Activated CD4-positive, alpha-beta memory T cell treated with anti-CD3 and anti-CD28 coated beads for 36 hours (primary cell): ENCODE results near the gene KRTAP4-7. TPM values are rescaled to one million over a fixed set of nuclear protein-coding genes. Genes with fewer than 3 reads are reported as not detected.
"Not testable (repeated sequence)": the region's sequence is repeated elsewhere in the genome, so short reads cannot be mapped to it uniquely, and the experiment has no call there.

Source experiments
- CTCF ChIA-PET: fragments of 350-600 bp; sonication (Branson Sonifier 250); formaldehyde crosslinking; loops from one replicate; lab custom pipeline; 2021; ENCODE audit warnings: antibody characterized with exemption, inconsistent platforms; lab: Charles Lee
- POLR2A ChIA-PET: fragments of 350-600 bp; sonication (Branson Sonifier 250); formaldehyde crosslinking; loops from one replicate; lab custom pipeline; 2021; ENCODE audit warnings: antibody characterized with exemption; lab: Charles Lee
- DNase-seq: peaks from one replicate; pipeline ENCODE4 v3.0.0-alpha.2; 2020
- H3K27ac Mint-ChIP-seq: one replicate; pipeline ENCODE4 v1.8.0; 2021; ENCODE audit warnings: mixed read lengths
- H3K27me3 Mint-ChIP-seq: one replicate; pipeline ENCODE4 v1.8.0; 2021; ENCODE audit warnings: mixed read lengths
- H3K36me3 Mint-ChIP-seq: one replicate; pipeline ENCODE4 v1.8.0; 2021; ENCODE audit warnings: mixed read lengths
- H3K4me1 Mint-ChIP-seq: one replicate; pipeline ENCODE4 v1.8.0; 2021; ENCODE audit warnings: low read depth, mixed read lengths
- H3K4me3 Mint-ChIP-seq: one replicate; pipeline ENCODE4 v1.8.0; 2021; ENCODE audit warnings: mild to moderate bottlenecking, mixed read lengths
- H3K9me3 Mint-ChIP-seq: one replicate; pipeline ENCODE4 v1.8.0; 2021; ENCODE audit warnings: mixed read lengths
- intact Hi-C: fragments of 100-400 bp; cut with micrococcal nuclease; formaldehyde crosslinking; loops from one replicate; pipeline ENCODE4 v1.15.1; 2023
- total RNA-seq, 2 experiments: library from RNA; stranded (reverse); gene quantifications; one replicate each; pipeline ENCODE4 v1.2.3, GENCODE V29; 2021

Gene KRTAP4-7
- total RNA-seq, 2 experiments from 2014 or later: not detected

GRCh38 chr17:41055130-41055529, 28.8 kb upstream of the KRTAP4-7 start, which contains the start of gene KRTAP2-2:
Gene KRTAP2-2 (minus strand): TSS chr17:41055230. CDS start chr17:41055211, 19 bp downstream.
- H3K27ac Mint-ChIP-seq, H3K9me3 Mint-ChIP-seq, CTCF ChIA-PET, H3K4me1 Mint-ChIP-seq, H3K4me3 Mint-ChIP-seq, DNase-seq, POLR2A ChIA-PET, H3K36me3 Mint-ChIP-seq, intact Hi-C loops: not testable (repeated sequence)
- peaks cover 20% of the 10 kb centered on the region for H3K27me3 Mint-ChIP-seq

GRCh38 chr17:41057547-41057946, 26.4 kb upstream of the KRTAP4-7 start:
- DNase-seq: no peak
- no peaks in the 10 kb centered on the region for H3K4me1 Mint-ChIP-seq
- ChIA-PET POLR2A (no interaction called here), CTCF (no interaction called here)
- H3K27ac Mint-ChIP-seq: no peak overlapping the region
- H3K4me3 Mint-ChIP-seq: no peak overlapping the region
- H3K36me3 Mint-ChIP-seq: no peaks in the 10 kb centered on the region
- peaks cover 25% of the 10 kb centered on the region for H3K27me3 Mint-ChIP-seq
- intact Hi-C loops: no loop called here
- H3K9me3 Mint-ChIP-seq: peaks cover 4% of the 10 kb centered on the region

- CTCF ChIA-PET: interaction anchor here (1.4 kb wide), 1 partner anchor 590 kb away, joined by 3 read pairs; no protein-coding TSS in a partner anchor
- Mint-ChIP-seq H3K27ac (no peak overlapping the region), H3K4me3 (no peak overlapping the region), H3K9me3 (peaks cover 4% of the 10 kb centered on the region), H3K36me3 (no peaks in the 10 kb centered on the region), H3K4me1 (no peaks in the 10 kb centered on the region), H3K27me3 (peaks cover 25% of the 10 kb centered on the region)
- intact Hi-C loops: no loop called here
- DNase-seq: no peak
- POLR2A ChIA-PET: no interaction called here
Observed at GRCh38 chr17:41058741-41059140, 25.2 kb upstream of the KRTAP4-7 start.

GRCh38 chr17:41059276-41060051, 24.5 kb upstream of the KRTAP4-7 start:
- POLR2A ChIA-PET, H3K9me3 Mint-ChIP-seq, DNase-seq, H3K4me3 Mint-ChIP-seq, H3K4me1 Mint-ChIP-seq, H3K27ac Mint-ChIP-seq, H3K36me3 Mint-ChIP-seq, intact Hi-C loops: not testable (repeated sequence)
- H3K27me3 Mint-ChIP-seq: peaks cover 25% of the 10 kb centered on the region
- CTCF ChIA-PET: interaction anchor here (1.4 kb wide), 1 partner anchor 589 kb away, joined by 3 read pairs; no protein-coding TSS in a partner anchor

GRCh38 chr17:41060052-41060604, 23.8 kb upstream of the KRTAP4-7 start, which contains the start of gene KRTAP2-3:
Gene KRTAP2-3 (minus strand): TSS chr17:41060114. CDS start chr17:41060050, 64 bp downstream.
- no peak for DNase-seq
- ChIA-PET POLR2A (no interaction called here), CTCF (no interaction called here)
- H3K9me3 Mint-ChIP-seq: peaks cover 4% of the 10 kb centered on the region
- no peak within 1 kb of the TSS for H3K27ac Mint-ChIP-seq
- peaks cover 24% of the 10 kb centered on the region for H3K27me3 Mint-ChIP-seq
- intact Hi-C loops: no loop called here
- no peaks in the 10 kb centered on the region for H3K4me1 Mint-ChIP-seq
- H3K4me3 Mint-ChIP-seq: no peak within 1 kb of the TSS
- H3K36me3 Mint-ChIP-seq: no peaks in the 10 kb centered on the region

- peaks cover 4% of the 10 kb centered on the region for H3K9me3 Mint-ChIP-seq
- POLR2A ChIA-PET: no interaction called here
- peaks cover 23% of the 10 kb centered on the region for H3K27me3 Mint-ChIP-seq
- DNase-seq: no peak
- H3K27ac Mint-ChIP-seq: no peak overlapping the region
- H3K4me1 Mint-ChIP-seq: no peaks in the 10 kb centered on the region
- intact Hi-C loops: no loop called here
- H3K36me3 Mint-ChIP-seq: no peaks in the 10 kb centered on the region
- CTCF ChIA-PET: no interaction called here
- no peak overlapping the region for H3K4me3 Mint-ChIP-seq
Observed at GRCh38 chr17:41061964-41062363, 22.0 kb upstream of the KRTAP4-7 start.

- H3K4me3 Mint-ChIP-seq: no peak overlapping the region
- DNase-seq: no peak
- no peaks in the 10 kb centered on the region for H3K4me1 Mint-ChIP-seq
- no peaks in the 10 kb centered on the region for H3K36me3 Mint-ChIP-seq
- ChIA-PET CTCF (no interaction called here), POLR2A (no interaction called here)
- H3K9me3 Mint-ChIP-seq: no peaks in the 10 kb centered on the region
- no peak overlapping the region for H3K27ac Mint-ChIP-seq
- H3K27me3 Mint-ChIP-seq: peaks cover 17% of the 10 kb centered on the region
- intact Hi-C loops: no loop called here
Observed at GRCh38 chr17:41063449-41063848, 20.5 kb upstream of the KRTAP4-7 start.

GRCh38 chr17:41064301-41064700, 19.6 kb upstream of the KRTAP4-7 start:
- Mint-ChIP-seq H3K27me3 (peaks cover 13% of the 10 kb centered on the region), H3K4me3 (no peak overlapping the region), H3K27ac (no peak overlapping the region), H3K4me1 (no peaks in the 10 kb centered on the region), H3K36me3 (no peaks in the 10 kb centered on the region), H3K9me3 (no peaks in the 10 kb centered on the region)
- intact Hi-C loops: no loop called here
- no peak for DNase-seq
- POLR2A ChIA-PET: no interaction called here
- CTCF ChIA-PET: interaction anchor here (0.7 kb wide), 1 partner anchor 304 kb away, joined by 3 read pairs; no protein-coding TSS in a partner anchor

GRCh38 chr17:41065016-41065689, 18.8 kb upstream of the KRTAP4-7 start:
- H3K9me3 Mint-ChIP-seq, H3K36me3 Mint-ChIP-seq, POLR2A ChIA-PET, H3K27me3 Mint-ChIP-seq, H3K4me3 Mint-ChIP-seq, intact Hi-C loops, H3K4me1 Mint-ChIP-seq, DNase-seq, H3K27ac Mint-ChIP-seq, CTCF ChIA-PET: not testable (repeated sequence)

GRCh38 chr17:41065829-41066624, 17.9 kb upstream of the KRTAP4-7 start, which contains the start of gene KRTAP2-4:
Gene KRTAP2-4 (minus strand): TSS chr17:41065879. CDS start chr17:41065845, 34 bp downstream.
- CTCF ChIA-PET: no interaction called here
- no peaks in the 10 kb centered on the region for H3K36me3 Mint-ChIP-seq
- no peaks in the 10 kb centered on the region for H3K4me1 Mint-ChIP-seq
- no peak for DNase-seq
- no peak within 1 kb of the TSS for H3K4me3 Mint-ChIP-seq
- no peaks in the 10 kb centered on the region for H3K9me3 Mint-ChIP-seq
- H3K27ac Mint-ChIP-seq: no peak within 1 kb of the TSS
- POLR2A ChIA-PET: no interaction called here
- intact Hi-C loops: no loop called here
- H3K27me3 Mint-ChIP-seq: peaks cover 2% of the 10 kb centered on the region

- H3K9me3 Mint-ChIP-seq: no peaks in the 10 kb centered on the region
Observed at GRCh38 chr17:41067281-41067680, 16.7 kb upstream of the KRTAP4-7 start.

More at GRCh38 chr17:41067281-41067680, 16.7 kb upstream of the KRTAP4-7 start:
- intact Hi-C loops: no loop called here
- H3K4me1 Mint-ChIP-seq: no peaks in the 10 kb centered on the region
- ChIA-PET CTCF (no interaction called here), POLR2A (no interaction called here)
- H3K27me3 Mint-ChIP-seq: no peaks in the 10 kb centered on the region
- no peak overlapping the region for H3K27ac Mint-ChIP-seq
- H3K4me3 Mint-ChIP-seq: no peak overlapping the region
- no peak for DNase-seq
- H3K36me3 Mint-ChIP-seq: no peaks in the 10 kb centered on the region
